HEK293 (cell line): ENCODE results near the gene TK2.
A peak's percentile ranks its signal among the peaks of the same experiment; 100 is the strongest.

ENCODE experiments used
- CTCF ChIA-PET: fragments of 350-600 bp; formaldehyde crosslinking; extraction: SDS; loops from one replicate; lab custom pipeline; 2021; ENCODE audit warnings: antibody characterized with exemption; lab: Yijun Ruan, JAX
- POLR2A ChIA-PET: fragments of 300-600 bp; formaldehyde crosslinking; extraction: SDS; loops from one replicate; lab custom pipeline; 2020; ENCODE audit warnings: antibody characterized with exemption, inconsistent platforms; lab: Yijun Ruan, JAX
- H3K27ac ChIP-seq: fragments of 200-500 bp; sonication (Bioruptor generic); 2 replicates; pipeline ENCODE4 v1.5.1; 2014; ENCODE audit warnings: low read depth, low read length, control low read depth, inconsistent platforms; ENCODE audit errors: extremely low read depth
- H3K36me3 ChIP-seq, 2 experiments: fragments of 200-500 bp in 1 of 2; sonication (Bioruptor generic) in 1 of 2; 1 replicate in 1 of 2; 2 replicates in 1 of 2; pipeline ENCODE4 v1.5.1; 2014 to 2017; ENCODE audit warnings: inconsistent platforms in 2 of 2, low read length in 2 of 2; ENCODE audit not compliant: control insufficient read depth in 2 of 2, insufficient read depth in 1 of 2
- H3K4me1 ChIP-seq: fragments of 200-500 bp; sonication (Bioruptor generic); 2 replicates; pipeline ENCODE4 v1.5.1; 2014; ENCODE audit warnings: mild to moderate bottlenecking, low read length, inconsistent platforms; ENCODE audit not compliant: control insufficient read depth, insufficient read depth
- H3K4me3 ChIP-seq: 2 replicates; pipeline ENCODE4 v1.5.1; 2011; ENCODE audit warnings: low read depth, mild to moderate bottlenecking, control low read depth, low read length, moderate library complexity
- H3K9me3 ChIP-seq: fragments of 200-500 bp; sonication (Bioruptor generic); 2 replicates; pipeline ENCODE4 v1.5.1; 2014; ENCODE audit warnings: low read depth, low read length, inconsistent platforms; ENCODE audit not compliant: control insufficient read depth, insufficient read depth
- HOXC10 ChIP-seq: sonication (generic); formaldehyde crosslinking; IDR thresholded peaks from 2 replicates; pipeline ENCODE4 v1.8.1; 2023; ENCODE audit warnings: mild to moderate bottlenecking, missing genetic modification reagents
- KLF17 ChIP-seq: fragments of 450-650 bp; formaldehyde crosslinking; IDR thresholded peaks from 2 replicates; pipeline ENCODE4 v1.5.1; 2016; ENCODE audit warnings: missing biosample characterization, missing genetic modification characterization
- KLF8 ChIP-seq: fragments of 450-650 bp; formaldehyde crosslinking; IDR thresholded peaks from 2 replicates; pipeline ENCODE4 v1.5.1; 2016; ENCODE audit warnings: missing biosample characterization, missing genetic modification characterization
- KLF9 ChIP-seq: fragments of 450-650 bp; formaldehyde crosslinking; IDR thresholded peaks from 2 replicates; pipeline ENCODE4 v1.5.1; 2016; ENCODE audit warnings: missing biosample characterization, missing genetic modification characterization, low read depth
- OVOL3 ChIP-seq: fragments of 450-650 bp; formaldehyde crosslinking; IDR thresholded peaks from 2 replicates; pipeline ENCODE4 v1.5.1; 2016; ENCODE audit warnings: missing biosample characterization, missing genetic modification characterization
- PBX3 ChIP-seq: sonication (generic); formaldehyde crosslinking; IDR thresholded peaks from 2 replicates; pipeline ENCODE4 v1.8.1; 2022; ENCODE audit warnings: mild to moderate bottlenecking, moderate library complexity, missing genetic modification reagents
- SP3 ChIP-seq: fragments of 450-650 bp; formaldehyde crosslinking; IDR thresholded peaks from 2 replicates; pipeline ENCODE4 v1.5.1; 2016; ENCODE audit warnings: missing biosample characterization, missing genetic modification characterization
- WT1 ChIP-seq: fragments of 450-650 bp; formaldehyde crosslinking; IDR thresholded peaks from 2 replicates; pipeline ENCODE4 v1.5.1; 2016; ENCODE audit warnings: missing biosample characterization, missing genetic modification characterization
- ZBTB11 ChIP-seq: fragments of 450-650 bp; formaldehyde crosslinking; conservative IDR thresholded peaks from 2 replicates; pipeline ENCODE4 v1.5.1; 2016; ENCODE audit warnings: low read depth, missing biosample characterization, missing genetic modification characterization
- ZFP69B ChIP-seq: fragments of 450-650 bp; formaldehyde crosslinking; IDR thresholded peaks from 2 replicates; pipeline ENCODE4 v1.5.1; 2016; ENCODE audit warnings: missing biosample characterization, missing genetic modification characterization
- ZNF18 ChIP-seq: fragments of 450-650 bp; formaldehyde crosslinking; IDR thresholded peaks from 2 replicates; pipeline ENCODE4 v1.5.1; 2016; ENCODE audit warnings: missing biosample characterization, missing genetic modification characterization
- ZNF19 ChIP-seq: fragments of 450-650 bp; formaldehyde crosslinking; IDR thresholded peaks from 2 replicates; pipeline ENCODE4; 2016; ENCODE audit warnings: missing biosample characterization, missing genetic modification characterization, low read depth
- ZNF202 ChIP-seq: fragments of 450-650 bp; formaldehyde crosslinking; IDR thresholded peaks from 2 replicates; pipeline ENCODE4 v1.5.1; 2016; ENCODE audit warnings: missing biosample characterization, missing genetic modification characterization, borderline replicate concordance
- ZNF221 ChIP-seq: fragments of 450-650 bp; formaldehyde crosslinking; IDR thresholded peaks from 2 replicates; pipeline ENCODE4 v1.5.1; 2017; ENCODE audit warnings: missing biosample characterization, missing genetic modification characterization, borderline replicate concordance
- ZNF239 ChIP-seq: fragments of 450-650 bp; formaldehyde crosslinking; IDR thresholded peaks from 2 replicates; pipeline ENCODE4 v1.5.1; 2016; ENCODE audit warnings: missing biosample characterization, missing genetic modification characterization
- ZNF362 ChIP-seq: fragments of 450-650 bp; formaldehyde crosslinking; IDR thresholded peaks from 2 replicates; pipeline ENCODE4 v1.5.1; 2016; ENCODE audit warnings: missing biosample characterization, missing genetic modification characterization
- ZNF391 ChIP-seq: fragments of 450-650 bp; formaldehyde crosslinking; IDR thresholded peaks from 2 replicates; pipeline ENCODE4 v1.5.1; 2016; ENCODE audit warnings: low read depth, missing biosample characterization, missing genetic modification characterization, borderline replicate concordance
- ZNF473 ChIP-seq: fragments of 450-650 bp; formaldehyde crosslinking; IDR thresholded peaks from 2 replicates; pipeline ENCODE4 v1.5.1; 2017; ENCODE audit warnings: missing biosample characterization, missing genetic modification characterization
- ZNF548 ChIP-seq: fragments of 450-650 bp; formaldehyde crosslinking; IDR thresholded peaks from 2 replicates; pipeline ENCODE4 v1.5.1; 2016; ENCODE audit warnings: missing biosample characterization, missing genetic modification characterization
- ZNF585B ChIP-seq: fragments of 450-650 bp; formaldehyde crosslinking; IDR thresholded peaks from 2 replicates; pipeline ENCODE4 v1.5.1; 2016; ENCODE audit warnings: missing biosample characterization, missing genetic modification characterization
- ZNF600 ChIP-seq: fragments of 450-650 bp; formaldehyde crosslinking; IDR thresholded peaks from 2 replicates; pipeline ENCODE4 v1.5.1; 2016; ENCODE audit warnings: missing biosample characterization, missing genetic modification characterization
- ZNF629 ChIP-seq: fragments of 450-650 bp; formaldehyde crosslinking; IDR thresholded peaks from 2 replicates; pipeline ENCODE4 v1.5.1; 2017; ENCODE audit warnings: missing biosample characterization, missing genetic modification characterization
- ZNF654 ChIP-seq: fragments of 450-650 bp; formaldehyde crosslinking; IDR thresholded peaks from 2 replicates; pipeline ENCODE4 v1.5.1; 2016; ENCODE audit warnings: low read depth, missing biosample characterization, missing genetic modification characterization

The TK2 gene

GRCh38 chr16:66478733-66479511 lies 71.0 kb downstream of the TK2 start (continued):
- TF ChIP-seq SP3 (tag by site-specific recombination) (no peak), HOXC10 (CRISPR knock-in tag) (no peak), PBX3 (CRISPR knock-in tag) (no peak), KLF17 (tag by site-specific recombination) (peak; percentile 44; the same call in 1 of the 2 replicates), KLF9 (tag by site-specific recombination) (0 out of 2 replicates have a peak, but pooled peaks have one; percentile 41), ZNF585B (tag by site-specific recombination) (no peak), WT1 (tag by site-specific recombination) (peak; percentile 53), ZNF391 (tag by site-specific recombination) (no peak), ZNF600 (no peak), ZNF654 (peak; percentile 26; the same call in 1 of the 2 replicates), ZNF629 (no peak), ZNF202 (tag by site-specific recombination) (no peak), ZNF473 (no peak)

GRCh38 chr16:66477028-66477515 lies 72.8 kb downstream of the TK2 start:
- ChIA-PET CTCF (interaction anchor here (0.6 to 5.0 kb wide), 13 partner anchors 10 to 391 kb away, joined by 3 to 31 read pairs (median 3); no protein-coding TSS in a partner anchor), POLR2A (interaction anchor here (0.7 to 1.4 kb wide), 2 partner anchors 52 to 68 kb away, joined by 3 to 4 read pairs; no protein-coding TSS in a partner anchor)
- Histone ChIP-seq H3K27ac (no peak overlapping the region), H3K4me3 (no peak overlapping the region), H3K9me3 (no peaks in the 10 kb centered on the region), H3K36me3 (no peaks in the 10 kb centered on the region), H3K4me1 (peaks cover 6% of the 10 kb centered on the region)
- no peak for TF ChIP-seq ZFP69B (tag by site-specific recombination)
- 0 out of 2 replicates have a peak, but pooled peaks have one; percentile 15 for TF ChIP-seq ZNF18 (tag by site-specific recombination)

- no peak overlapping the region for H3K27ac ChIP-seq
- ChIA-PET POLR2A (interaction anchor here (0.7 to 1.4 kb wide), 3 partner anchors 51 to 70 kb away, joined by 3 to 5 read pairs (median 4); no protein-coding TSS in a partner anchor), CTCF (interaction anchor here (0.6 to 5.0 kb wide), 13 partner anchors 20 to 392 kb away, joined by 3 to 31 read pairs (median 3); no protein-coding TSS in a partner anchor)
- H3K4me3 ChIP-seq: no peak overlapping the region
- H3K9me3 ChIP-seq: no peaks in the 10 kb centered on the region
- no peaks in the 10 kb centered on the region for H3K36me3 ChIP-seq
- H3K4me1 ChIP-seq: peaks cover 6% of the 10 kb centered on the region
- TF ChIP-seq ZNF221 (tag by site-specific recombination): no peak
- no peak for TF ChIP-seq KLF8 (tag by site-specific recombination)
- no peak for TF ChIP-seq ZNF19 (tag by site-specific recombination)
- TF ChIP-seq ZNF548 (tag by site-specific recombination): no peak
- TF ChIP-seq OVOL3 (tag by site-specific recombination): no peak
- peak; percentile 97 for TF ChIP-seq ZNF239 (tag by site-specific recombination)
- TF ChIP-seq ZBTB11 (tag by site-specific recombination): no peak
- no peak for TF ChIP-seq HOXC10 (CRISPR knock-in tag)
- no peak for TF ChIP-seq ZNF362 (tag by site-specific recombination)
These were observed 73.4 kb downstream of the TK2 start for GRCh38 chr16:66476328-66477027.
